GM18868 (cell line): ENCODE measurements around the gene MYO3B.
"Not testable (repeated sequence)": the region's sequence is repeated elsewhere in the genome, so short reads cannot be mapped to it uniquely, and the experiment has no call there.

Experiments
- ATAC-seq: cut with Tn5 transposase; IDR thresholded peaks from one replicate; pipeline ENCODE4 v1.9.1; 2021; ENCODE audit warnings: mild to moderate bottlenecking, moderate library complexity; ENCODE audit not compliant: unreplicated experiment

Gene MYO3B

GRCh38 chr2:170255971-170256370, 78.0 kb downstream of the MYO3B start:
- ATAC-seq: no peak

- ATAC-seq: no peak
These were observed 80.4 kb downstream of the MYO3B start for GRCh38 chr2:170258382-170258781.

- no peak for ATAC-seq
These were observed 82.2 kb downstream of the MYO3B start for GRCh38 chr2:170260188-170260587.

GRCh38 chr2:170261566-170261965, 83.6 kb downstream of the MYO3B start:
- ATAC-seq: no peak

GRCh38 chr2:170262343-170262742, 84.4 kb downstream of the MYO3B start:
- ATAC-seq: no peak

- no peak for ATAC-seq
These were observed 84.9 kb downstream of the MYO3B start for GRCh38 chr2:170262806-170263205.

- ATAC-seq: not testable (repeated sequence)
These were observed 86.0 kb downstream of the MYO3B start for GRCh38 chr2:170263728-170264521.

GRCh38 chr2:170264522-170264860, 86.5 kb downstream of the MYO3B start:
- no peak for ATAC-seq

GRCh38 chr2:170264865-170265264, 86.9 kb downstream of the MYO3B start:
- no peak for ATAC-seq

GRCh38 chr2:170265321-170265720, 87.4 kb downstream of the MYO3B start:
- ATAC-seq: no peak

GRCh38 chr2:170266358-170266757, 88.4 kb downstream of the MYO3B start:
- ATAC-seq: no peak

GRCh38 chr2:170267071-170267470, 89.1 kb downstream of the MYO3B start:
- ATAC-seq: no peak

GRCh38 chr2:170270278-170270864, 92.4 kb downstream of the MYO3B start:
- ATAC-seq: no peak

- ATAC-seq: no peak
These were observed 93.4 kb downstream of the MYO3B start for GRCh38 chr2:170271340-170271739.

- no peak for ATAC-seq
These were observed 98.1 kb downstream of the MYO3B start for GRCh38 chr2:170276056-170276455.

GRCh38 chr2:170276925-170277629, 99.1 kb downstream of the MYO3B start:
- no peak for ATAC-seq

- ATAC-seq: no peak
These were observed 100.0 kb downstream of the MYO3B start for GRCh38 chr2:170277951-170278350.

- ATAC-seq: not testable (repeated sequence)
These were observed 101.7 kb downstream of the MYO3B start for GRCh38 chr2:170279615-170280014.

- no peak for ATAC-seq
These were observed 104.9 kb downstream of the MYO3B start for GRCh38 chr2:170282851-170283250.

- no peak for ATAC-seq
These were observed 106.3 kb downstream of the MYO3B start for GRCh38 chr2:170284205-170284604.

- no peak for ATAC-seq
These were observed 110.9 kb downstream of the MYO3B start for GRCh38 chr2:170288859-170289258.

- no peak for ATAC-seq
These were observed 113.5 kb downstream of the MYO3B start for GRCh38 chr2:170291474-170291873.
